Vagina (tissue), 2 donors: ENCODE measurements around the gene NOLC1. TPM values are rescaled to one million over a fixed set of nuclear protein-coding genes. Genes with fewer than 3 reads are reported as not detected.

ENCODE experiments used
- DNase-seq, 2 donors: peaks; one replicate each; pipeline ENCODE4 v3.0.0-alpha.2; 2017; ENCODE audit errors: extremely low spot score in 2 of 2
- H3K27ac ChIP-seq: fragments of 200-600 bp; sonication (generic); one replicate; pipeline ENCODE4 v1.5.1; 2019
- H3K27me3 ChIP-seq: fragments of 200-600 bp; sonication (generic); one replicate; pipeline ENCODE4 v1.5.1; 2019
- H3K36me3 ChIP-seq, 2 donors: fragments of 200-600 bp; sonication (generic); one replicate each; pipeline ENCODE4 v1.5.1; 2017 to 2019
- H3K4me1 ChIP-seq: fragments of 200-600 bp; sonication (generic); one replicate; pipeline ENCODE4 v1.5.1; 2019
- H3K4me3 ChIP-seq, 2 donors: fragments of 200-600 bp; sonication (generic); 1 replicate in 1 of 2; 2 replicates in 1 of 2; pipeline ENCODE4 v1.5.1; 2016 to 2019
- H3K9me3 ChIP-seq: fragments of 200-600 bp; sonication (generic); one replicate; pipeline ENCODE4 v1.5.1; 2019
- CTCF ChIP-seq, 3 experiments: fragments of 450-650 bp in 2 of 3; fragments of 200-600 bp in 1 of 3; sonication (generic) in 1 of 3; IDR thresholded peaks; one replicate each; pipeline ENCODE4 v1.5.1; 2017 to 2019; ENCODE audit warnings: antibody characterized with exemption in 3 of 3, mild to moderate bottlenecking in 2 of 3, moderate library complexity in 2 of 3
- POLR2A ChIP-seq, 2 donors: fragments of 450-650 bp; IDR thresholded peaks; one replicate each; pipeline ENCODE4 v1.6.1; 2017; ENCODE audit warnings: antibody characterized with exemption in 2 of 2, mild to moderate bottlenecking in 2 of 2, moderate library complexity in 2 of 2
- POLR2AphosphoS5 ChIP-seq, 2 donors: sonication (generic); formaldehyde crosslinking; IDR thresholded peaks; one replicate each; pipeline ENCODE4 v1.9.0; 2017; ENCODE audit warnings: antibody characterized with exemption in 2 of 2, mild to moderate bottlenecking in 2 of 2, low read depth in 1 of 2; ENCODE audit not compliant: insufficient read depth in 1 of 2
- intact Hi-C: fragments of 100-400 bp; cut with DNase I; formaldehyde crosslinking; loops from one replicate; pipeline ENCODE4 v1.15.1; 2023
- total RNA-seq: library from RNA; depleted of rRNA; stranded (reverse); fragments of >200 nt; gene quantifications from one replicate; pipeline ENCODE4 v1.2.3, GENCODE V29; 2016

NOLC1 gene
- total RNA-seq, 1 donor from 2014 or later: 61.9 TPM

DNA sequence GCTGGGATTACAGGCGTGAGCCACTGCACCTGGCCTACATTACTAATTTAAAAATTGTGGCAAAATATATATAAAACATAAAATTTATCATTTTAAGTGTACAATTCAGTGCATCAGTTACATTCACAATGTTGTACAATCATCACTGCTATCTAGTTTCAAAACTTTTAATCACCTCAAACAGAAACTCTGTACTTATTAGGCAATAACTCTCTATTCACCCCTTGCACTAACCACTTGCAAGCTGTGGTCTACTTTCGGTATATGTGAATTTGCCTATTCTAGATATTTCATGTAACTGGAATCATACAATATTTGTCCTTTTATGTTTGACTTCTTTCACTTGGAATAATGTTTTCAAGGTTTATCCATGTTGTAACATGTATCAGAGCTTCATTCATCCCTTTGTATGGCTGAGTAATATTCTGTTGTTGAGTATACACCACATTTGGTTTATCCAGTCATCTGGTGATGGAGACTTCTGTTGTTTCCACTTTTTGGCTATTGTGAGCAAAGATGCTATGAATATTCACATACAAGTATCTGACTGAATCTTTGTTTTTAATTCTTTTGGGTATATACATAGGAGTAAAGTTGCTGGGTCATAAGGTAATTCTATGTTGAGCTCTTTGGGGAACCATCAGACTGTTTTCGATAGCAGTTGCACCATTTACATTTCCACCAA, 59.6 kb downstream of the NOLC1 start:
- Histone ChIP-seq H3K4me1 (peaks cover 13% of the 10 kb centered on the region), H3K27me3 (no peaks in the 10 kb centered on the region), H3K27ac (no peak overlapping the region), H3K36me3 (no peaks in the 10 kb centered on the region), H3K9me3 (no peaks in the 10 kb centered on the region), H3K4me3 (no peak overlapping the region)
- intact Hi-C loops: no loop called here
- DNase-seq: no peak
- TF ChIP-seq CTCF (IDR thresholded peaks at IDR 0.05) (no peak), POLR2A (IDR thresholded peaks at IDR 0.05) (no peak), POLR2AphosphoS5 (IDR thresholded peaks at IDR 0.05; ENCODE audit: insufficient read depth in 1 of 2, low read depth in 1 of 2) (no peak)

Other genes starting within 250 kb of the NOLC1 start
- 26.5 TPM for gene ARMH3, start 96.2 kb upstream of the NOLC1 start, total RNA-seq
- gene HPS6, start 87.0 kb upstream of the NOLC1 start, total RNA-seq: 29.7 TPM
- gene LDB1, start 32.0 kb upstream of the NOLC1 start, total RNA-seq: 62.6 TPM
- gene PPRC1, start 19.3 kb upstream of the NOLC1 start, total RNA-seq: 29.5 TPM
- gene ELOVL3, start 73.9 kb downstream of the NOLC1 start, total RNA-seq: not detected
- gene PITX3, start 89.1 kb downstream of the NOLC1 start, total RNA-seq: not detected
- 48.9 TPM for gene GBF1, start 93.1 kb downstream of the NOLC1 start, total RNA-seq
- gene NFKB2, start 243.3 kb downstream of the NOLC1 start, total RNA-seq: 26.8 TPM